Measurements from ENCODE around the gene ROR1.

The ROR1 gene

GRCh38 chr1:63987628-63988024 is 213.8 kb downstream of the ROR1 start:
- POLR2A ChIA-PET, result no interaction called here
- H3K4me3 ChIP-seq (ENCODE audit: low read depth, low read length), result no peak overlapping the region
- DNase-seq (ENCODE audit: low read depth, low spot score), result no peak
- CTCF ChIA-PET, result no interaction called here
- TF ChIP-seq CTCF (IDR thresholded peaks at IDR 0.05; ENCODE audit: insufficient read depth, low read length, missing control alignments), result no peak

- no peak overlapping the region for H3K4me3 ChIP-seq (ENCODE audit: low read depth, low read length)
- ChIA-PET POLR2A (no interaction called here), CTCF (interaction anchor here (1.4 kb wide), 1 partner anchor 257 kb away, joined by 3 read pairs; no protein-coding TSS in a partner anchor)
- TF ChIP-seq CTCF (IDR thresholded peaks at IDR 0.05; ENCODE audit: insufficient read depth, low read length, missing control alignments), result no peak
- DNase-seq (ENCODE audit: low read depth, low spot score), result no peak
Measured at GRCh38 chr1:63988941-63989340, 215.1 kb downstream of the ROR1 start.

GRCh38 chr1:63991685-63992084 is 217.9 kb downstream of the ROR1 start:
- TF ChIP-seq CTCF (IDR thresholded peaks at IDR 0.05; ENCODE audit: insufficient read depth, low read length, missing control alignments), result no peak
- no peak for DNase-seq (ENCODE audit: low read depth, low spot score)
- ChIA-PET POLR2A (no interaction called here), CTCF (no interaction called here)
- no peak overlapping the region for H3K4me3 ChIP-seq (ENCODE audit: low read depth, low read length)

- no peak for DNase-seq (ENCODE audit: low read depth, low spot score)
- POLR2A ChIA-PET, result no interaction called here
- no peak overlapping the region for H3K4me3 ChIP-seq (ENCODE audit: low read depth, low read length)
- CTCF ChIA-PET, result interaction anchor here (0.8 kb wide), 1 partner anchor 23 kb away, joined by 3 read pairs; no protein-coding TSS in a partner anchor
- TF ChIP-seq CTCF (IDR thresholded peaks at IDR 0.05; ENCODE audit: insufficient read depth, low read length, missing control alignments), result no peak
Measured at GRCh38 chr1:64000021-64000420, 226.2 kb downstream of the ROR1 start.

- POLR2A ChIA-PET, result no interaction called here
- no peak for TF ChIP-seq CTCF (IDR thresholded peaks at IDR 0.05; ENCODE audit: insufficient read depth, low read length, missing control alignments)
- H3K4me3 ChIP-seq (ENCODE audit: low read depth, low read length), result no peak overlapping the region
- CTCF ChIA-PET, result no interaction called here
- DNase-seq (ENCODE audit: low read depth, low spot score), result no peak
Measured at GRCh38 chr1:64001038-64001437, 227.2 kb downstream of the ROR1 start.

GRCh38 chr1:64004451-64005025 is 230.7 kb downstream of the ROR1 start:
- H3K4me3 ChIP-seq (ENCODE audit: low read depth, low read length), result no peak overlapping the region
- ChIA-PET CTCF (interaction anchor here (1.1 kb wide), 1 partner anchor 9 kb away, joined by 6 read pairs; no protein-coding TSS in a partner anchor), POLR2A (no interaction called here)
- no peak for DNase-seq (ENCODE audit: low read depth, low spot score)
- TF ChIP-seq CTCF (IDR thresholded peaks at IDR 0.05; ENCODE audit: insufficient read depth, low read length, missing control alignments), result no peak

Measured in AG04449 (cell line).